ENCODE measurements around the gene ARFGEF3. TPM values are rescaled to one million over a fixed set of nuclear protein-coding genes. Genes with fewer than 3 reads are reported as not detected.

The ARFGEF3 gene
- total RNA-seq, 1 donor from 2014 or later = 3.8 TPM

DNA sequence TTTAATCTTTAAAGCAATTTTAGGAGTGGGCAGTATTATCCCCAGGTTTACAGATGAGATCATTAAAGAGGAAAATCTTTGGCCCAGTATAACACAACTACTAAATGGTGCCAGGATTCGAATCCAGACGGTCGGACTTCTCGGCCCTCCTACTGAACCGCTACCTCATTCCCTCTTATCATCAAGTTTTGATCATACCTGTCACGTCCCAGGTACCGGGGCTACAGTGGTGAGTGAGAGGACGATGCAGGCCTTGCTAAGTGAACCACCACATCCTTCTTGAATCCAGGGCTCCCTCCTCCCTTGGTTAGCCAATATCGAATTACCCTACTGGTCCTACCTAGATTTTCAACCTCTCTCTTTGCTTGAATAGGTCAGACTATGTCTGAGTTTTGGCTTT lies 134.6 kb downstream of the ARFGEF3 start:
- H2AFZ ChIP-seq (replicated peaks) = no peak overlapping the region
- no peaks in the 10 kb centered on the region for H3K36me3 Mint-ChIP-seq
- H3F3A ChIP-seq (ENCODE audit: low read depth) = no peaks in the 10 kb centered on the region
- H3K36me3 ChIP-seq = no peaks in the 10 kb centered on the region
- TF ChIP-seq, protein P1, sequence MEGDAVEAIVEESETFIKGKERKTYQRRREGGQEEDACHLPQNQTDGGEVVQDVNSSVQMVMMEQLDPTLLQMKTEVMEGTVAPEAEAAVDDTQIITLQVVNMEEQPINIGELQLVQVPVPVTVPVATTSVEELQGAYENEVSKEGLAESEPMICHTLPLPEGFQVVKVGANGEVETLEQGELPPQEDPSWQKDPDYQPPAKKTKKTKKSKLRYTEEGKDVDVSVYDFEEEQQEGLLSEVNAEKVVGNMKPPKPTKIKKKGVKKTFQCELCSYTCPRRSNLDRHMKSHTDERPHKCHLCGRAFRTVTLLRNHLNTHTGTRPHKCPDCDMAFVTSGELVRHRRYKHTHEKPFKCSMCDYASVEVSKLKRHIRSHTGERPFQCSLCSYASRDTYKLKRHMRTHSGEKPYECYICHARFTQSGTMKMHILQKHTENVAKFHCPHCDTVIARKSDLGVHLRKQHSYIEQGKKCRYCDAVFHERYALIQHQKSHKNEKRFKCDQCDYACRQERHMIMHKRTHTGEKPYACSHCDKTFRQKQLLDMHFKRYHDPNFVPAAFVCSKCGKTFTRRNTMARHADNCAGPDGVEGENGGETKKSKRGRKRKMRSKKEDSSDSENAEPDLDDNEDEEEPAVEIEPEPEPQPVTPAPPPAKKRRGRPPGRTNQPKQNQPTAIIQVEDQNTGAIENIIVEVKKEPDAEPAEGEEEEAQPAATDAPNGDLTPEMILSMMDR (IDR thresholded peaks at IDR 0.05) = no peak
- TF ChIP-seq EZH2phosphoT487 (IDR thresholded peaks at IDR 0.05) (no peak), EZH2 (IDR thresholded peaks at IDR 0.05) (no peak)
- H4K20me1 ChIP-seq (ENCODE audit: low read depth) = no peaks in the 10 kb centered on the region
- no peaks in the 10 kb centered on the region for H3K9me3 ChIP-seq (ENCODE audit: low read depth)
- no peaks in the 10 kb centered on the region for H3K27me3 Mint-ChIP-seq (ENCODE audit: insufficient read depth, low read depth)
- no peak overlapping the region for H3K4me3 ChIP-seq
- no peaks in the 10 kb centered on the region for H3K4me1 Mint-ChIP-seq
- H3K4me1 ChIP-seq = peaks cover 4% of the 10 kb centered on the region
- H3K79me2 ChIP-seq (ENCODE audit: low read depth) = no peaks in the 10 kb centered on the region
- no peaks in the 10 kb centered on the region for H3K9me3 Mint-ChIP-seq
- H3K27me3 ChIP-seq = no peaks in the 10 kb centered on the region
- no peak for DNase-seq (ENCODE audit: low spot score)
- H3K27ac ChIP-seq = no peak overlapping the region
- no peak overlapping the region for H3K27ac Mint-ChIP-seq
- no peak overlapping the region for H3K9ac ChIP-seq
- H3K4me2 ChIP-seq = no peak overlapping the region
- no peak overlapping the region for H3K4me3 Mint-ChIP-seq

DNA sequence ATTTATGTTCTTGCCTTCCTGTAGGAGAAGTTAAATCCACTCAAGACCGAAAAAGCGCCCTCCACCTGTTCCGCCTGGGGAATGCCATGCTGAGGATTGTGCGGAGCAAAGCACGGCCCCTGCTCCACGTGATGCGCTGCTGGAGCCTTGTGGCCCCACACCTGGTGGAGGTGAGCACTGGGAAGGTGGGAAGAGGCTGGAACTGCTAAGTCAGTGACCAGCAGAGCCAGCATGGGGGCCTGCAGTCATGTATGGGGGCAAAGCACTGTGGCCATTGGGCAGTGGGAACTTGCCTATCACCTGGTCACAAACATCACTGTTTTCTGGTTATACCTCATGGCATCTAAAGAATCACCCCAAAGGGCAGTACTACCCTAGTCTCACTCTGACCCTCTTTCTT lies 135.0 kb downstream of the ARFGEF3 start:
- no peak for TF ChIP-seq EZH2 (IDR thresholded peaks at IDR 0.05)
- TF ChIP-seq EZH2phosphoT487 (IDR thresholded peaks at IDR 0.05) = no peak
- TF ChIP-seq, protein P1 (IDR thresholded peaks at IDR 0.05) = no peak
- no peak overlapping the region for H3K27ac Mint-ChIP-seq
- Histone ChIP-seq H3F3A (ENCODE audit: low read depth) (no peaks in the 10 kb centered on the region), H3K79me2 (ENCODE audit: low read depth) (no peaks in the 10 kb centered on the region), H3K4me3 (no peak overlapping the region), H2AFZ (replicated peaks) (no peak overlapping the region), H3K4me1 (no peaks in the 10 kb centered on the region), H3K27me3 (no peaks in the 10 kb centered on the region), H4K20me1 (ENCODE audit: low read depth) (no peaks in the 10 kb centered on the region), H3K36me3 (no peaks in the 10 kb centered on the region), H3K4me2 (no peak overlapping the region), H3K9me3 (ENCODE audit: low read depth) (no peaks in the 10 kb centered on the region), H3K9ac (no peak overlapping the region), H3K27ac (no peak overlapping the region)
- no peaks in the 10 kb centered on the region for H3K4me1 Mint-ChIP-seq
- no peak overlapping the region for H3K4me3 Mint-ChIP-seq
- DNase-seq (ENCODE audit: low spot score) = no peak
- no peaks in the 10 kb centered on the region for H3K36me3 Mint-ChIP-seq
- no peaks in the 10 kb centered on the region for H3K9me3 Mint-ChIP-seq
- no peaks in the 10 kb centered on the region for H3K27me3 Mint-ChIP-seq (ENCODE audit: insufficient read depth, low read depth)

DNA sequence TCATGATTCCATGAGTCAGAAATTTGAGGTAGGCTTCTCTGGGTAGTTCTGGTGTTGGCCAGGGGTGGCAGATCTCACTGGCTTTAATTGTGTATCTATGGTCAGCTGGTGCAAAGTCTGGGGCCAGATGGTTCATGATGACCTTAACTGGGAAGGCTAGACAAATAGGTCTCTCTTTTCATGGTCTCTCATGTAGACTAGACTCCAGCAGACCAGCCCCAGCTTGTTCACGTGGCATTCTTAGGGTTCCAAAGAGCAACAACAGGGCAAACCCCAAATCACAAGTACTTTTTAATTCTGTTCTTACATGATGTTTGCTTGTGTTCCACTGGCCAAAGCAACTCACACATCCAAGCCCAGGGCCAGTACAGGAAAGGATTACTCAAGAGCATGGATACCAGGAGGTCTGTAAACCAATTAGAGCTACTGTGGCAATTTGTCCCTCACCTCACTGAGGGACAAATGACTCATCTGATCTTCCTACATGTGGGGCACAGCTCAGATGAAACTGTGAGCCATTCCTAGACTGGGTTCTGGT lies 136.1 kb downstream of the ARFGEF3 start:
- Mint-ChIP-seq H3K27ac (no peak overlapping the region), H3K27me3 (ENCODE audit: insufficient read depth, low read depth) (no peaks in the 10 kb centered on the region)

More for the DNA sequence above, 136.1 kb downstream of the ARFGEF3 start:
- Mint-ChIP-seq H3K9me3 (no peaks in the 10 kb centered on the region), H3K36me3 (no peaks in the 10 kb centered on the region), H3K4me1 (no peaks in the 10 kb centered on the region), H3K4me3 (no peak overlapping the region)
- Histone ChIP-seq H3K4me1 (no peaks in the 10 kb centered on the region), H3K79me2 (ENCODE audit: low read depth) (no peaks in the 10 kb centered on the region), H2AFZ (replicated peaks) (no peak overlapping the region), H3K9ac (no peak overlapping the region), H3F3A (ENCODE audit: low read depth) (no peaks in the 10 kb centered on the region), H3K4me2 (no peak overlapping the region), H4K20me1 (ENCODE audit: low read depth) (no peaks in the 10 kb centered on the region), H3K27ac (no peak overlapping the region), H3K36me3 (no peaks in the 10 kb centered on the region), H3K4me3 (no peak overlapping the region), H3K27me3 (no peaks in the 10 kb centered on the region), H3K9me3 (ENCODE audit: low read depth) (no peaks in the 10 kb centered on the region)
- TF ChIP-seq, protein P1 (IDR thresholded peaks at IDR 0.05) = no peak
- no peak for TF ChIP-seq EZH2 (IDR thresholded peaks at IDR 0.05)
- no peak for TF ChIP-seq EZH2phosphoT487 (IDR thresholded peaks at IDR 0.05)
- DNase-seq (ENCODE audit: low spot score) = no peak
